ENCODE data around the gene NACC2.

NACC2 gene

GRCh38 chr9:136095070-136096058, at the start of gene NACC2:
NACC2 (minus strand) TSS chr9:136095289; CDS start chr9:136050521, 44,768 bp downstream.
- Histone ChIP-seq H3K9me3 (ENCODE audit: control insufficient read depth in 1 of 2, low read length in 2 of 2) (no peaks in the 10 kb centered on the region), H3K36me3 (ENCODE audit: control insufficient read depth in 1 of 2, insufficient read depth in 2 of 2, low read length in 2 of 2) (no peaks in the 10 kb centered on the region), H3K27ac (ENCODE audit: low read length) (peak within 1 kb of the TSS; percentile 45), H3K4me3 (ENCODE audit: low read depth in 1 of 2, low read length in 2 of 2) (peak within 1 kb of the TSS; percentile 55 to 88), H3K27me3 (ENCODE audit: low read depth, low read length) (no peaks in the 10 kb centered on the region), H3K4me1 (ENCODE audit: control insufficient read depth in 1 of 2, insufficient read depth in 2 of 2, low read length in 2 of 2) (peaks cover 0 to 52% of the 10 kb centered on the region in 2 donors)

GRCh38 chr9:136144450-136144849, 49.4 kb upstream of the NACC2 start:
- Histone ChIP-seq H3K9me3 (ENCODE audit: control insufficient read depth in 1 of 2, low read length in 2 of 2) (no peaks in the 10 kb centered on the region), H3K27me3 (ENCODE audit: low read depth, low read length) (peaks cover 12% of the 10 kb centered on the region), H3K36me3 (ENCODE audit: control insufficient read depth in 1 of 2, insufficient read depth in 2 of 2, low read length in 2 of 2) (no peaks in the 10 kb centered on the region), H3K4me1 (ENCODE audit: control insufficient read depth in 1 of 2, insufficient read depth in 2 of 2, low read length in 2 of 2) (no peaks in the 10 kb centered on the region), H3K4me3 (ENCODE audit: low read depth in 1 of 2, low read length in 2 of 2) (no peak overlapping the region), H3K27ac (ENCODE audit: low read length) (no peak overlapping the region)

GRCh38 chr9:136143215-136144001, 48.3 kb upstream of the NACC2 start:
- no peak overlapping the region for H3K27ac ChIP-seq (ENCODE audit: low read length)
- no peaks in the 10 kb centered on the region for H3K4me1 ChIP-seq (ENCODE audit: control insufficient read depth in 1 of 2, insufficient read depth in 2 of 2, low read length in 2 of 2)
- H3K4me3 ChIP-seq (ENCODE audit: low read depth in 1 of 2, low read length in 2 of 2): no peak overlapping the region
- no peaks in the 10 kb centered on the region for H3K9me3 ChIP-seq (ENCODE audit: control insufficient read depth in 1 of 2, low read length in 2 of 2)
- peaks cover 12% of the 10 kb centered on the region for H3K27me3 ChIP-seq (ENCODE audit: low read depth, low read length)
- H3K36me3 ChIP-seq (ENCODE audit: control insufficient read depth in 1 of 2, insufficient read depth in 2 of 2, low read length in 2 of 2): no peaks in the 10 kb centered on the region

- no peak overlapping the region for H3K4me3 ChIP-seq (ENCODE audit: low read depth in 1 of 2, low read length in 2 of 2)
- no peaks in the 10 kb centered on the region for H3K4me1 ChIP-seq (ENCODE audit: control insufficient read depth in 1 of 2, insufficient read depth in 2 of 2, low read length in 2 of 2)
- peaks cover 6% of the 10 kb centered on the region for H3K27me3 ChIP-seq (ENCODE audit: low read depth, low read length)
These were observed 47.7 kb upstream of the NACC2 start for GRCh38 chr9:136142859-136143214.

GRCh38 chr9:136142414-136142796, 47.3 kb upstream of the NACC2 start:
- H3K36me3 ChIP-seq (ENCODE audit: control insufficient read depth in 1 of 2, insufficient read depth in 2 of 2, low read length in 2 of 2): no peaks in the 10 kb centered on the region
- H3K4me3 ChIP-seq (ENCODE audit: low read depth in 1 of 2, low read length in 2 of 2): no peak overlapping the region
- H3K4me1 ChIP-seq (ENCODE audit: control insufficient read depth in 1 of 2, insufficient read depth in 2 of 2, low read length in 2 of 2): no peaks in the 10 kb centered on the region
- no peak overlapping the region for H3K27ac ChIP-seq (ENCODE audit: low read length)
- H3K27me3 ChIP-seq (ENCODE audit: low read depth, low read length): peaks cover 4% of the 10 kb centered on the region
- H3K9me3 ChIP-seq (ENCODE audit: control insufficient read depth in 1 of 2, low read length in 2 of 2): no peaks in the 10 kb centered on the region

More at GRCh38 chr9:136142859-136143214, 47.7 kb upstream of the NACC2 start:
- H3K27ac ChIP-seq (ENCODE audit: low read length): no peak overlapping the region
- H3K36me3 ChIP-seq (ENCODE audit: control insufficient read depth in 1 of 2, insufficient read depth in 2 of 2, low read length in 2 of 2): no peaks in the 10 kb centered on the region
- no peaks in the 10 kb centered on the region for H3K9me3 ChIP-seq (ENCODE audit: control insufficient read depth in 1 of 2, low read length in 2 of 2)

GRCh38 chr9:136141682-136142413, 46.8 kb upstream of the NACC2 start:
- Histone ChIP-seq H3K27me3 (ENCODE audit: low read depth, low read length) (peaks cover 4% of the 10 kb centered on the region), H3K36me3 (ENCODE audit: control insufficient read depth in 1 of 2, insufficient read depth in 2 of 2, low read length in 2 of 2) (no peaks in the 10 kb centered on the region), H3K27ac (ENCODE audit: low read length) (no peak overlapping the region)

GRCh38 chr9:136140966-136141365, 45.9 kb upstream of the NACC2 start:
- no peaks in the 10 kb centered on the region for H3K9me3 ChIP-seq (ENCODE audit: control insufficient read depth in 1 of 2, low read length in 2 of 2)
- peaks cover 9% of the 10 kb centered on the region for H3K27me3 ChIP-seq (ENCODE audit: low read depth, low read length)
- no peaks in the 10 kb centered on the region for H3K36me3 ChIP-seq (ENCODE audit: control insufficient read depth in 1 of 2, insufficient read depth in 2 of 2, low read length in 2 of 2)
- H3K4me3 ChIP-seq (ENCODE audit: low read depth in 1 of 2, low read length in 2 of 2): no peak overlapping the region
- H3K27ac ChIP-seq (ENCODE audit: low read length): no peak overlapping the region
- no peaks in the 10 kb centered on the region for H3K4me1 ChIP-seq (ENCODE audit: control insufficient read depth in 1 of 2, insufficient read depth in 2 of 2, low read length in 2 of 2)

More at GRCh38 chr9:136141682-136142413, 46.8 kb upstream of the NACC2 start:
- Histone ChIP-seq H3K4me3 (ENCODE audit: low read depth in 1 of 2, low read length in 2 of 2) (no peak overlapping the region), H3K9me3 (ENCODE audit: control insufficient read depth in 1 of 2, low read length in 2 of 2) (no peaks in the 10 kb centered on the region), H3K4me1 (ENCODE audit: control insufficient read depth in 1 of 2, insufficient read depth in 2 of 2, low read length in 2 of 2) (no peaks in the 10 kb centered on the region)

- H3K27ac ChIP-seq (ENCODE audit: low read length): no peak overlapping the region
- H3K36me3 ChIP-seq (ENCODE audit: control insufficient read depth in 1 of 2, insufficient read depth in 2 of 2, low read length in 2 of 2): no peaks in the 10 kb centered on the region
- H3K9me3 ChIP-seq (ENCODE audit: control insufficient read depth in 1 of 2, low read length in 2 of 2): no peaks in the 10 kb centered on the region
- no peaks in the 10 kb centered on the region for H3K4me1 ChIP-seq (ENCODE audit: control insufficient read depth in 1 of 2, insufficient read depth in 2 of 2, low read length in 2 of 2)
- H3K4me3 ChIP-seq (ENCODE audit: low read depth in 1 of 2, low read length in 2 of 2): no peak overlapping the region
- peaks cover 16% of the 10 kb centered on the region for H3K27me3 ChIP-seq (ENCODE audit: low read depth, low read length)
These were observed 45.0 kb upstream of the NACC2 start for GRCh38 chr9:136140046-136140445.

- H3K27ac ChIP-seq (ENCODE audit: low read length): no peak overlapping the region
- peaks cover 28% of the 10 kb centered on the region for H3K27me3 ChIP-seq (ENCODE audit: low read depth, low read length)
These were observed 43.5 kb upstream of the NACC2 start for GRCh38 chr9:136138566-136138965.

GRCh38 chr9:136137321-136138265, 42.5 kb upstream of the NACC2 start:
- no peak overlapping the region for H3K4me3 ChIP-seq (ENCODE audit: low read depth in 1 of 2, low read length in 2 of 2)
- peaks cover 28% of the 10 kb centered on the region for H3K27me3 ChIP-seq (ENCODE audit: low read depth, low read length)
- peaks cover 0 to 15% of the 10 kb centered on the region in 2 donors for H3K4me1 ChIP-seq (ENCODE audit: control insufficient read depth in 1 of 2, insufficient read depth in 2 of 2, low read length in 2 of 2)
- no peaks in the 10 kb centered on the region for H3K36me3 ChIP-seq (ENCODE audit: control insufficient read depth in 1 of 2, insufficient read depth in 2 of 2, low read length in 2 of 2)
- H3K9me3 ChIP-seq (ENCODE audit: control insufficient read depth in 1 of 2, low read length in 2 of 2): no peaks in the 10 kb centered on the region
- H3K27ac ChIP-seq (ENCODE audit: low read length): no peak overlapping the region

More at GRCh38 chr9:136138566-136138965, 43.5 kb upstream of the NACC2 start:
- no peaks in the 10 kb centered on the region for H3K9me3 ChIP-seq (ENCODE audit: control insufficient read depth in 1 of 2, low read length in 2 of 2)
- no peak overlapping the region for H3K4me3 ChIP-seq (ENCODE audit: low read depth in 1 of 2, low read length in 2 of 2)
- H3K36me3 ChIP-seq (ENCODE audit: control insufficient read depth in 1 of 2, insufficient read depth in 2 of 2, low read length in 2 of 2): no peaks in the 10 kb centered on the region
- peaks cover 0 to 8% of the 10 kb centered on the region in 2 donors for H3K4me1 ChIP-seq (ENCODE audit: control insufficient read depth in 1 of 2, insufficient read depth in 2 of 2, low read length in 2 of 2)

Measured in muscle layer of duodenum (tissue), 2 donors.